Muscle of back (tissue), 11 donors: ENCODE data around the gene ZNF143. TPM values are rescaled to one million over a fixed set of nuclear protein-coding genes. Genes with fewer than 3 reads are reported as not detected.

Source experiments
- DNase-seq, 3 donors: peaks; one replicate each; pipeline versions ENCODE4 v3.0.0 to v3.0.0-alpha.2; 2013
- polyA plus RNA-seq, 10 donors: library from polyadenylated mRNA; unstranded; fragments of 120-200 nt; gene quantifications; one replicate each; pipeline ENCODE4 v1.2.1, GENCODE V29; 2013; ENCODE audit not compliant: insufficient read length in 10 of 10

ZNF143 gene
- polyA plus RNA-seq, 10 donors: 11.8 to 20.7 (median 15.3) TPM

DNA sequence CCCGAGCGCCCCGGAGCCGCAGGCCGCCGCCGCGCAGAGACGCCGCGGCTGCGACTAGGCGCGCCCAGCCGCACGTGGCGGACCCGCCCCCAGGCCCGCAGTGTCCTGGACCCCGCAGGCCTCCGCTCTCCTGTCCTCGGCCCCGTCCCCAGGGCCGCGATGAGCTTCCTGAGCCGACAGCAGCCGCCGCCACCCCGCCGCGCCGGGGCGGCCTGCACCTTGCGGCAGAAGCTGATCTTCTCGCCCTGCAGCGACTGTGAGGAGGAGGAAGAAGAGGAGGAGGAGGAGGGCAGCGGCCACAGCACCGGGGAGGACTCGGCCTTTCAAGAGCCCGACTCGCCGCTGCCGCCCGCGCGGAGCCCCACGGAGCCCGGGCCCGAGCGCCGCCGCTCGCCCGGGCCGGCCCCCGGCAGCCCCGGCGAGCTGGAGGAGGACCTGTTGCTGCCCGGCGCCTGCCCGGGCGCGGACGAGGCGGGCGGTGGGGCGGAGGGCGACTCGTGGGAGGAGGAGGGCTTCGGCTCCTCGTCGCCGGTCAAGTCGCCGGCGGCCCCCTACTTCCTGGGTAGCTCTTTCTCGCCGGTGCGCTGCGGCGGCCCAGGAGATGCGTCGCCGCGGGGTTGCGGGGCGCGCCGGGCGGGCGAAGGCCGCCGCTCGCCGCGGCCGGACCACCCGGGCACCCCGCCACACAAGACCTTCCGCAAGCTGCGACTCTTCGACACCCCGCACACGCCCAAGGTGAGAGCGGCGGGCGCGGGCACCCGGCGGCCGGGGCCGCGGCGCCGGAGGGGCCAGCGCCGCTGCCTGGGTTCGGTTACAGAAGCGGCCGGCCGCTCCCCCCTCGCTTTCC, 113.2 kb downstream of the ZNF143 start:
- DNase-seq: peak in 1 of 3 donors; percentile 60

DNA sequence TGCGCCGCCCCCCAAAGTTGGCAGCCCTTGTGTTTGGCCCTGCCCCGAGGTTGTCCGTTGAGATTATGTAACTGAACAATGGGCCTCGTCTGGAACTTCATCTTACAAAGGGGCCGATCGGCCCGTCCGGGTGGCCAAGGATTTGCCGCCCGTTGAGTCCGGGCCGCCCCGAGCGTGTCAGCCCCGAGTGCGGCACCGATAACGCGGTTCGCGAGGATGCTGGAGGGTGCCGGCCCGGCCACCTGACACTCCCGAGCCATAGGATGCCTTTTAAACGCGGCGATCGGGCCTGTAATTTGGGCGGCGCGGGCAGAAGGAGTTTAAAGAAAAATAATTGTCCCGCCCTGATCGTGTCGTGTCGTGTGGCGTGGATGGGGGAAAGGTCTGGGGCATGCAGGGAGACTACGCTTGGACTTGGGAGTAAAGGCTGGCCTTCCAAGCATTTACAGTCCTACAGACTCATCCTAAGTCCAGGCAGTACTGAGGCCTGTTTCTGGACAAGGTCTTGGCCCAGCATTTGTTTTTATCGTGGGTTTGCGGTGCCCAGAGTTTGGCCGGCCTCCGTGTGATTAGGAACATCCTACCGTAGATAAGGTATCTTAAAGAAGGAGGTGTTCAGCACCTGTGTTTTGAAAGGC, 113.9 kb downstream of the ZNF143 start:
- peak in 1 of 3 donors; percentile 82 for DNase-seq

DNA sequence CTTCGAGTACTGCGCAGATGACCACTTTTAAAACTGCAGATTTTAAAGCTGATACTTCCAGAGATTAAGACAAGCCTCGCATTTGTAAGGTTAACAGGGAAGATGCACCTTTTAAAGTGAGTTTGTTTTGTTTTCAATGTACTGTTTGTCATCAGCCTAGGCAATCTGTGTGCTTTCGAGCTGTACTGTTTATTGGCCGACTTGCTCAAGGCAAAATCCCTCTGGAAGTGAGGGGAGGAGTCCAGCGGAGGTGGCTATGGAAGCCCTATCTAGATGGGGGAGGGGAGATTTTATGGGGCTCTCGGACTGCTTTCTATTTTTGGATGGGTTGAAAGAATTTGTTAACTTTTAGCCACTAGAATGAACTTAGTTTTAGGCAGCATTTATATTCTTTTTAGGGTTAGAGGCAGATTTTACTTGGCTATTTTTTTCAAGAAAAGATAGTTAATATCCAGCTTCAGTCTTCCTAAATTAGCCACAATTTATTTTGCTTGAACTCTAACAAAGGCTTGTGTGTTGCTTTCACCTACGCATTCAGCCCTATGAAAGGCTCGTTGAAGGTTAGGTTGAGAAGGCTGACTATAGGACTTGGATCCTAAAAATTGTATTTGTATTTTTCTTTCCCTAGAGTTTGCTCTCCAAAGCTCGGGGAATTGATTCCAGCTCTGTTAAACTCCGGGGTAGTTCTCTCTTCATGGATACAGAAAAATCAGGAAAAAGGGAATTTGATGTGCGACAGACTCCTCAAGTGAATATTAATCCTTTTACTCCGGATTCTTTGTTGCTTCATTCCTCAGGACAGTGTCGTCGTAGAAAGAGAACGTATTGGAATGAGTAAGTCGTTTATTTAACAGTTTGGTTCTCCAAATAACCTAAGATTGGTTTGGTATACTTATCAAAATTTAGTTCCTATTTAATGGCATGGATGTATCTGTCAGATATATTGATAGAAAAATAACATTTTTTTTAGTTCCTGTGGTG, 114.7 kb downstream of the ZNF143 start:
- DNase-seq: peak; percentile 82 to 94 (median 86)

DNA sequence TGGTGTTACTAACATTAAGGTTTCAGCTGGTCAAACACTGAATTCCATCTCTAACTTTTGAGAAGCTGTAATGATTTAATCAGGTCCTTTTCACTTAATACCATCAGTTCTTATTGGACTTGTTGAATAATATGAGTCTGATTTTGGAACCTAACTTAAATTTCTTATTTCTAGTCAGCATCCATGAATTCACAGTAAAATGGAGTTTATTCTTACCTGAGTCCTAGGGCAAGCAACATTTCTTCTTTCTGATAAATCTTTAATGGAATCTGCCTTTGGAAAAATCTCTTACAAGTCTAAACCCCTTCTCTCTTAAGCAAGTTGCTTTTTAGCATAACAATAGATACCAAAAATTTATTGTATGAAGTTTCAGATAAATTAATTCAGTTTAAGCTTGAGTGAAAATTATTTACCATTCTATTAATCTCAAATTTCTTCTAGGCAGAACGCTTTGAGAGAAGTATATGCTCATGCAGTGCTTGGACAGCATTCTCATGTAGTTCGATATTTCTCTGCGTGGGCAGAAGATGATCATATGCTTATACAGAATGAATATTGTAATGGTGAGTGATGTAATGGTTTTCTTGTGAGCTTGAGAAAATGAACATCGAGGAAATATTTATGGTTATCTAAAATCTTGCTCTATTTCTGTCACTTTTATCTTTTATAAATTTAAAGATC, 116.0 kb downstream of the ZNF143 start:
- peak in 1 of 3 donors; percentile 54 for DNase-seq

GRCh38 chr11:9577556-9577955, 116.7 kb downstream of the ZNF143 start:
- peak in 1 of 3 donors; percentile 49 for DNase-seq

Other genes with a start within 250 kb of the ZNF143 start
- 10 to 100 TPM; 63.7 to 89.4 (median 72.1) TPM for gene DENND5A, start 195.7 kb upstream of the ZNF143 start, polyA plus RNA-seq
- 10 to 100 TPM; 10.3 to 18.9 (median 14.8) TPM for gene TMEM41B, start 146.4 kb upstream of the ZNF143 start, polyA plus RNA-seq
- 100 to 1,000 TPM in 4 of 10 donors, 10 to 100 TPM in 6; 75.0 to 132 (median 95.4) TPM for gene IPO7, start 76.4 kb upstream of the ZNF143 start, polyA plus RNA-seq
- 10 to 100 TPM; 25.8 to 54.7 (median 36.4) TPM for gene WEE1, start 112.7 kb downstream of the ZNF143 start, polyA plus RNA-seq
- gene SWAP70, start 203.1 kb downstream of the ZNF143 start, polyA plus RNA-seq: 10 to 100 TPM in 9 of 10 donors, 1 to 10 TPM in 1; 9.7 to 18.0 (median 14.3) TPM